Tibial nerve (tissue), 3 donors: ENCODE data around the gene CAD.

Source experiments
- CTCF ChIP-seq, 5 experiments: fragments of 200-600 bp in 3 of 5; fragments of 450-650 bp in 2 of 5; sonication (generic) in 3 of 5; IDR thresholded peaks; one replicate each; pipeline ENCODE4 v1.5.1; 2016 to 2019; ENCODE audit warnings: antibody characterized with exemption in 5 of 5, mild to moderate bottlenecking in 3 of 5, moderate library complexity in 2 of 5
- POLR2A ChIP-seq, 2 donors: fragments of 450-650 bp; IDR thresholded peaks; one replicate each; pipeline ENCODE4 v1.6.1; 2017; ENCODE audit warnings: antibody characterized with exemption in 2 of 2, mild to moderate bottlenecking in 2 of 2, moderate library complexity in 2 of 2

- no peak for TF ChIP-seq POLR2A (IDR thresholded peaks at IDR 0.05)
- TF ChIP-seq CTCF (IDR thresholded peaks at IDR 0.05) = no peak
Measured at GRCh38 chr2:27249159-27249890, 32.2 kb downstream of the CAD start.
